Gastrocnemius medialis (tissue), 4 donors: ENCODE results near the gene B3GLCT.

Experiments
- POLR2A ChIP-seq, 2 donors: fragments of 450-650 bp; IDR thresholded peaks; one replicate each; pipeline ENCODE4 v1.6.1; 2017; ENCODE audit warnings: antibody characterized with exemption in 2 of 2, mild to moderate bottlenecking in 2 of 2, moderate library complexity in 2 of 2
- TF ChIP-seq, protein P1 (sequence below), 5 experiments: fragments of 450-650 bp in 3 of 5; fragments of 200-600 bp in 2 of 5; sonication (generic) in 2 of 5; IDR thresholded peaks in 4 of 5; conservative IDR thresholded peaks in 1 of 5; 1 replicate in 4 of 5; 2 replicates in 1 of 5; pipeline ENCODE4 v1.5.1; 2016 to 2019; ENCODE audit warnings: antibody characterized with exemption in 5 of 5, mild to moderate bottlenecking in 3 of 5, moderate library complexity in 3 of 5

DNA sequence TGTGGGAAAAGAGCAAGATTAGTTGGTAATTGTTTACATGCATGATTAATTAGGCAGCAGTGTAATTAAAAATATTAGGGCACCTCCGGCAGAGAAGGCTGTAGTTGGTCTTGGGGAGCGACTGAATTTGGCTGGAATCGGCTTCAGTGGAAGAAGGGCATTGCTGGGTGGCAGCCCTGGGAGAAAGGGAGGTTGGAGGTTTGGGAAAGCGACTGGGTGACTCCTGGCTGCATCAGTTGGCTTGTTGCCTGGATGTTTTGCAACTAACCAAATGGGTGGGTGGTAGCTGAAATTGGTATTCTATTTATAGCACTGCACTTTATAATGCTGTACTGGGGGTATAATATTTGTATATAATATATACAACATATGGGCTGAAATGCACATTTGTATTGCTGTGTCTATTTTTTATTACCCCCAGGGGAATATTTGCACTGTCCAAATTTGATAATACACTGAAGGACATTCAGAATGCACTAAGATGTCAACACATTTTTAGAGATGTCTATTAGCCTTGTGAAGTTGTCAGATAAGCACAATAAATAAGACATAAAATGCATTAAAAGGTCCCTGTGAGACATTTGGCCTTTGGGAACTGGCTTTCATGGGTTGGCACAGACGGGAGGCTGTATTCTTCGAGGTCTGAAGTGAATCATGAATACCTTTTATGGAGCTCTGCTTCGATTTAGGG is 1.7 kb downstream of the B3GLCT start:
- no peak for TF ChIP-seq POLR2A (IDR thresholded peaks at IDR 0.05)
- TF ChIP-seq, protein P1, sequence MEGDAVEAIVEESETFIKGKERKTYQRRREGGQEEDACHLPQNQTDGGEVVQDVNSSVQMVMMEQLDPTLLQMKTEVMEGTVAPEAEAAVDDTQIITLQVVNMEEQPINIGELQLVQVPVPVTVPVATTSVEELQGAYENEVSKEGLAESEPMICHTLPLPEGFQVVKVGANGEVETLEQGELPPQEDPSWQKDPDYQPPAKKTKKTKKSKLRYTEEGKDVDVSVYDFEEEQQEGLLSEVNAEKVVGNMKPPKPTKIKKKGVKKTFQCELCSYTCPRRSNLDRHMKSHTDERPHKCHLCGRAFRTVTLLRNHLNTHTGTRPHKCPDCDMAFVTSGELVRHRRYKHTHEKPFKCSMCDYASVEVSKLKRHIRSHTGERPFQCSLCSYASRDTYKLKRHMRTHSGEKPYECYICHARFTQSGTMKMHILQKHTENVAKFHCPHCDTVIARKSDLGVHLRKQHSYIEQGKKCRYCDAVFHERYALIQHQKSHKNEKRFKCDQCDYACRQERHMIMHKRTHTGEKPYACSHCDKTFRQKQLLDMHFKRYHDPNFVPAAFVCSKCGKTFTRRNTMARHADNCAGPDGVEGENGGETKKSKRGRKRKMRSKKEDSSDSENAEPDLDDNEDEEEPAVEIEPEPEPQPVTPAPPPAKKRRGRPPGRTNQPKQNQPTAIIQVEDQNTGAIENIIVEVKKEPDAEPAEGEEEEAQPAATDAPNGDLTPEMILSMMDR (IDR thresholded peaks at IDR 0.05 in 4 of 5, conservative IDR thresholded peaks at IDR 0.05 in 1 of 5): no peak
